ENCODE results near the gene AHCYL2.

AHCYL2 gene

DNA sequence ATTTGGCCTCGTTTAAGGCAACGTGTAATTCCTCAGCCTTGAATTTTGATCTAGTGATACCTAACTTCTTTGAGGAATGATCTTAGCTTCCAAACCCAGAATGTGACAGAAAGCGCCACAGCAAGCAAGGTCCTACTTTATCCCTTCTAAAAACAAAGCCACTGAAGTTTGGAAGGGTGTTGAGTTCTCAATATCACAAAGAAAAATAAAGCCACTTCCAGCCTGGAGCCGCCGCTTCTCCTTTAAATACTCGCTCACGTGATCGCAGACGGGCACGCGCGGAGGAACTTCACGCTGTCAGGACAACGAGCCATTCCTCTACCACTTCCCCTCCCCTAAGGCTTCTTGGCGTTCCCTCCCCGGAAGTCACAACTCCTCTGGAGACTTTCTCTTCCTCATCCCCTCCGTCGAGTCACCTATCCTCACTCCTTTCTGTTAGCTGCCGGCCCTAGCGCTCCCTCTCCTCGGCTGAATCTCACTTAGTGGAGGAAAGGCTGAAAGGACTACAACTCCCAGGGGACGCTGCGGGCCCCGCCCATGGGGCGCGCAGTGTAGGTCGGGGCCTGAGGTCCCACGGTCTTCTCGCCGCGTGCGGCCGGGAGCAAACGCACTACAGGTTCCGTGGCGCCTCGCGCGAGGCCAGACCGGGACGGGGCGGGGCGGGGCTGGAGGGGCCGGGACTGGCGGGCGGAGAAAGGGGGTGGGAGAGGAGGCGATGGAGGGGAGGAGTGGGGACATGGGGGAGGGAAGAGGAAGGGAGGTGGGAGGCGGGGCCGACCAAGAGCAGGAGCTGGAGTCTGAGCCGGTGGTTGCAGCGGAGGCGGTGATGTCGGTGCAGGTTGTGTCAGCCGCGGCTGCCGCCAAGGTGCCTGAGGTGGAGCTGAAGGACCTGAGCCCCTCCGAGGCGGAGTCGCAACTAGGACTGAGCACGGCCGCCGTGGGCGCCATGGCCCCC is at the start of gene AHCYL2:
AHCYL2 (plus strand) TSS at position 780 of the 955 bp plus-strand sequence.
- DNase-seq, result peak; percentile 98

DNA sequence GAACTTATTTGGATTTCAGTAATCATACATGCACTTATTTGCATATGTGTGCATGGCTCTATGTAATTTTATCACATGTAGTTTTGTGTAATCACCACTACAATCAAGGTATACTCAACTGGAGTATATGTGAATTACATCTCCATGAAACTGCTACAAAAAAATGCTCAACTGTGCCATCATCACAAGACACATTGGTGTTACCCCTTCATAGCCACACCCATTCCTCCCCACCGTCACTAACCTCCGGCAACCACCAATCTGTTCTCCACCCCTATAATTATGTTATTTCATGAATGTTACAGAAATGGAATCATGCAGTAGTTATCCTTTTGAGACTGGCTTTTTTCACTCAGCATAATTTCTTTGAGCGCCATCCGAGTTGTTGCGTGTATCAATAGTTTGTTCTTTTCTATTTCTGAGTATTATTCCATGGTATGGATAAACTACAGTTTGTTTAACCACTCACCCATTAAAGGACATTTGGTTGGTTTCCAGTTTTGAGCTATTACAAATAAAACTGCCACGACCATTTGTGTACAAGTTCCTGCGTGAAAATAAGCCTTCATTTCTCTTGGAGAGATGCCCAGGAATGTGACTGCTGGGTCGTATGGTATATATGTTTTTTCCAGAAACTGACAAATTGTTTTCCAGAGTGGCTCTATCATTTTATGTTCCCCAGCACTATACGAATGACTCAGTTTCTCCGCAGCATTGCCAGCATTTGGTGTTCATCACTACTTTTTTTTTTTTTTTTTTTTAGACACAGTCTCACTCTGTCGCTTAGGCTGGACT is 47.7 kb upstream of the AHCYL2 start:
- no peak for DNase-seq

DNA sequence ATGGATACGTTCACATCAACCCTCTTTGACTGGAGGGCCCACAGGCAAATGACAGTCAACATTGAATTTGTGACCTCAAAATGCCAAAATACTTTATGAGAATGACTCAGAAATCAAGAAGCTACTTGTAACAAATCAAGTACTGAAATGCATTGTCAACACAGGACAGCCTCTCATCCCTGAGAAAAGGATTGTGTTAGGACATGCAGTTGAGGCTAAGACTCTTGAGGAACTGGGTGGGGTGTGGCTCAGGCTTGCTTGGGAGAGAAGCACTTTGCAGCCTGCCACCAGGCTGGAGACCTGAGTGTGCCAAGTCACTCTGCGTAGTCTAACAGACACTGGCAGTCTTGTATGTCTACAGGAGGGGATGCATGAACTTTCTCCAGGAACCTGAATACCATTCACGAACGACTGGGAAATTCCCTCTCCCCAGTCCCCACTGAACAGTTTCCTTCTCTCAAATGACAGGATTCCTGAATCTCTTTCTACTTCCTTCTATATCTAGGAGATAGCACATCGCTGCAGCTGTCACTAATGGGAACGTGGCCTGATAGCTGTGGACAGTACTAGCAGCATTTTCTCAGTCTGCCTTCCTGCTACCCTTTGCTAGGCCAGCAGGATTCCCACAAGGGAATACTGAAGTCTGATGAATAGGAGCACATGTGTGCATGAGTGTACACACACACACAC is 39.7 kb upstream of the AHCYL2 start:
- DNase-seq, result no peak

DNA sequence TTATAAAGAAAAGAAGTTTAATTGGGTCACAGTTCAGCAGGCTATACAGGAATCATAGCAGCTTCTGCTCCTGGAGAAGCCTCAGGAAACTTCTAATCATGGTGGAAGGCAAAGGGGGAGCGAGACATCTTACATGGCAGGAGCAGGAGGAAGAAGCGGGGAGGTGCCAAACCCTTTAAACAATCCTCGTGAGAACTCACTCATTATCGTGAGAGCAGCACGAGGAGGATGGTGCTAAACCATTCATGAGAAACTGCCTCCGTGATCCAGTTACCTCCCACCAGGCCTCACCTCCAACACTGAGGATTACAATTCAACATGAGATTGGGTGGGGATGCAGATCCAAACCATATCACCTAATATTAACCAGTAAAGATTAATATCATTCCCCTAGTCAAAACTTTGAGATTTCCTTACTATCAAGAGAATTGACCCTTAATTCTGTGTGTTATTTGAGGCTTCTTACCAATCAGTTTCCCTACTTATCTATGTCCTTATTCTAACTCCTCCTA is 38.0 kb upstream of the AHCYL2 start:
- DNase-seq, result no peak

DNA sequence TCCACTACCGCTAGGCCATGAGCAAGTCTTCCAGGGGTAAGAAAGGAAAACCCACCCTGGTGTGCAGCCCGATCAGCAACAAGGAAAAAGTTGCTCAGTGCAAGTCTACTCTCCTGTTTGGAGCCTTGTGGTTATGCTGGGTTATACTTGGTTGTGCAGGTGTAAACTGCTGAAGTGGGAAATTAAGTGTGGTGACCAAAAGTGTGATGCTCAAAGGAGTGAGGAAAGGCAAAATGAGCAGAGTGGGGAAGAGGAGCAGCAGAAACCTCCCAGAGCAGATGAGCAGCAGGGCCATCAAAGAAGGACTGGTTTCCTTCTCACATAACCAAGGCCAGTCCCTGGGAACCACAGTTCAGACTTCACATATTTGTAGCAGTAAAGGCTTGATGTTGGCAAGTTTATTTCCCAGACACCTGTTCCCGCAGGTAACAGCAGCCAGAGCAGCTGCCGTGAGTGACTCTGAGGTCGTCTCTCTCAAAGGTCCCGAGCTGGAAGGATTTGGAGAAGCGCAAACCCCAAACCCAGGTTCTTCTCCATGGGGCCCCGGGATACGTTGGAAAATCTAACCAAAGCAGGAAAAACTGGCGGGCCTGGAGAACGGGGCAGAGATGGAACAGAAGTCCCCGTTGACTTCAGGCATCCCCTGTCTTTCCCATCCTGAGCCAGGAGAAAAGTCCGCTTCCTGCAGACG is 37.0 kb upstream of the AHCYL2 start:
- DNase-seq, result no peak

DNA sequence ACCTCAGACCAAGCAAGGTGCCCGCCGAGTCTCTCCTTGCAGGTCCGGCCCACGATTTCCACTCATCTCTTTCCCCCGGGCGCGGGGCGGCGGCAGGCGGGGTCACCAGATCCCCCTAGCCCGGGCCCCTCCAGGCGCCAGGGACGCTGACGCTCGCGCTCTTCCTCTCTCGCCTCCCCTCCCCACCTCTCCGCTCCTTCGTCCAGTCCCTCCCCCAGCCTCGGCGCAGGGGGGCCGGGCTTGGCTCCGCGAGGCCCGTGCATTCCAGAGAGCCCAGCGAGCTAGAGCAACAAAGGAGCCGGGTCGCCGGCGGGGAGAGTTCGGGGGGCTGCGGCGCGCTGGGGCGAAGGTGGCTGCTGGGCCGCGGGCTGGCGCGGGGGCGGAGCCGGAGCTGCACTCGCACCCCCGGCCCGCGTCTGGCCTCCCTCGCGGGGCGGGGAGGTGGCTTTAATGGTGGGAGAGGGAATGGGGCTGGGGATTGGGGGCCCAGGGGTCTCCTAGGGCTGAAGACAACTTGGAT is 36.4 kb upstream of the AHCYL2 start, which contains the start of gene SMO:
SMO (plus strand) TSS at position 262 of the 520 bp plus-strand sequence. CDS start 519 bp downstream, outside the sequence.
- DNase-seq, result peak; percentile 74

DNA sequence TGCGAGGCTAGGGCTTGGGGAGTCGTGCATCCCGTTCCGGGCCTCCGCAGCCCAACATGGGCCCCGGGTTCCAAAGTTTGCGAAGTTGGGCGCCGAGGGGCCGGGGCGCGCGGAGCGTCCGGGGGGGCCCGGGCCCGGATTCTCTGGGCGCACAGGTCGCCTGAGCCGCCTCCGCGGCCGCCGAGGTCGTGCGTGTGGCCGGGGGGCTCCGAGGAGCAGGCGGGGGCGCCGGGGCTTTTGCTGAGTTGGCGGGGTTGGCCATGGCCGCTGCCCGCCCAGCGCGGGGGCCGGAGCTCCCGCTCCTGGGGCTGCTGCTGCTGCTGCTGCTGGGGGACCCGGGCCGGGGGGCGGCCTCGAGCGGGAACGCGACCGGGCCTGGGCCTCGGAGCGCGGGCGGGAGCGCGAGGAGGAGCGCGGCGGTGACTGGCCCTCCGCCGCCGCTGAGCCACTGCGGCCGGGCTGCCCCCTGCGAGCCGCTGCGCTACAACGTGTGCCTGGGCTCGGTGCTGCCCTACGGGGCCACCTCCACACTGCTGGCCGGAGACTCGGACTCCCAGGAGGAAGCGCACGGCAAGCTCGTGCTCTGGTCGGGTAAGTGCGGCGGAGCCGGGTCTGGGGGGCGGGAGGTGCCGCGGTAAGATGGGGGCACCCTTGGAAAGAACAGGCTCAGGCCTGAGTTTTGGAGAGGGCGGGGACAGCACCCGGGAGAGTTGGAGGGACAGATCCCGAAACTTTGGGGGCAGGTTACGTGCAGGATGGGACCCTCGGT is 35.8 kb upstream of the AHCYL2 start:
- no peak for DNase-seq

DNA sequence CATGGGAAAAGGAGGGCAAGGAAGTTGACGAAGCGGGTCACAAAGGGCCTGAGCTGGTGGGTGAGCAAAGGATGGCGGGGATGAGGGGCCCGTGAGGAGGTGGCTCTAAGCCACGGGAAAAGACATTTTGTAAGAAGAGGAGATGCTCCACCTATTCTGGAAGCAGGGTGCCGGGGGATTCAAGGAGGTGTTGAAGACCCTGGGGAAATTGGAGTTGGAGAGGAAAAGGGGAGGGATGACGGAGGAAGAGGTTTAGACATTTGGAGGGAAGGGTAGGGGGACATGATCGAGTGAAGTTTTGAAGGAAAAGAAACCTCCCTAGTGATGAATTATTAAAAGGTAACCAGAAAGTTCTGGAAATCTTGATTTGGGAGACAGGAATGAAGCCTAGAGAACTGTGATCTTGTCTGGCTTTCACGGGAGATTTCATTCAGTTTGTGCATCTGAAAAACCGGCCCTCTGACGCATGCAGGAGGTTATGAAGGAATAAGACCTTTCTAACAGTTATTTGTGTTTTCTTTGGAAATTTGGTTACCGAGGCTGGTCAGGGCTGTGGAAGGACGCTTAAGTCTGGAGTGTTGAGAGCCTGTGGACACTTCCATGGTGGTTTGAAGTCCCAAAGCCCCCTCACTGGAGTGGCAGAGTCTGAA is 35.0 kb upstream of the AHCYL2 start:
- DNase-seq, result no peak

DNA sequence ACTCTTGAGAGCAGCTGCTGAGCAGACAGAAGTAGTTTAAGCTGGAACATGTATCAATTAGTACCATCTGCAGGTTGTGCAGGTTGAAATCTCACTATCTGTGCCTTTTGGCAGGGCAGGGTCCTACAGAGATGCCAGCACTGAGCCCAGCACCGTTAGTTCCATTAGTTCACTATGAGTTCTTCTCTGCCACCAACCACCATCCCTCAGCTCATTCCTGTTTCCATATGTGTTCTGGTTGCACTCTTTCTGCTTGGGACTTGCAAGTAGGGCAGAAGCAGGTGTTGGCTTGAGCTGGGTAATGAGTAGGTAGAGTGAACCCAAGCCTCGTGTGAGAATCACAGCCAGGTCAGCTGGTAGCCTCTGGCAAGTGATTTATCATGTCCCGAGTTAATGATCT is 33.6 kb upstream of the AHCYL2 start:
- no peak for DNase-seq

DNA sequence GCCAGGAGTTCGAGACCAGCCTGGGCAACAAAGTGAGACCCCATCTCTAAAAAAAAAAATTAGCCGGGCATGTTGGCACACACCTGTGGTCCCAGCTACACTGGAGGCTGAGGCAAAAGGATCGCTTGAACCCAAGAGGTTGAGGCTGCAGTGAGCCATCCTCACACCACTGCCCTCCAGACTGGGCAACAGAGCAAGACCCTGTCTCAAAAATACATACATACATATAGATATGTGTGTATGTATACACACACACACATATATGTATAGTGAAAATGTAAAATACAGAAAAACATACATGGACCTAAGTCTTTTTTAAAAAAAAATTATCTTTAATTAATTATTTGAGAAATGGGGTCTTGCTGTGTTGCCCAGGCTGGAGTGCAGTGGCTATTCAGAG is 30.9 kb upstream of the AHCYL2 start:
- no peak for DNase-seq

DNA sequence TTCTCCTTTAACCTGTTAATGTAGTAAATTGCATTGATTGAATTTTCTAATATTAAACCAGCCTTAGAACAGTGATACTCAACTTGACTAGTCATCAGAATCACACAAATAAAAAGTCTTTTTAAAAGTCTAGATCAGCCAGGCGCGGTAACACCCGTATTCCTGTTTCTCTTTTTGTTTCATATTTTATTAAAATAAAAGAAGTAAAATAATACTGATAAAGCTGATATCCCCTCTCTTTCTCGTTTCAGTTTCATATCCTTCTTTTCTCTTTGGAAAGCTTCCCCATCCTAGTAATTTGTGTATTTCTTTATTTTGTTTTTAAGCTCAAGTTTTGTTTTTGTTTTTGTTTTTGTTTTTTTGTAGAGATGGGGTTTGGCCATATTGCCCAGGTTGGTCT is 27.1 kb upstream of the AHCYL2 start:
- DNase-seq, result no peak

DNA sequence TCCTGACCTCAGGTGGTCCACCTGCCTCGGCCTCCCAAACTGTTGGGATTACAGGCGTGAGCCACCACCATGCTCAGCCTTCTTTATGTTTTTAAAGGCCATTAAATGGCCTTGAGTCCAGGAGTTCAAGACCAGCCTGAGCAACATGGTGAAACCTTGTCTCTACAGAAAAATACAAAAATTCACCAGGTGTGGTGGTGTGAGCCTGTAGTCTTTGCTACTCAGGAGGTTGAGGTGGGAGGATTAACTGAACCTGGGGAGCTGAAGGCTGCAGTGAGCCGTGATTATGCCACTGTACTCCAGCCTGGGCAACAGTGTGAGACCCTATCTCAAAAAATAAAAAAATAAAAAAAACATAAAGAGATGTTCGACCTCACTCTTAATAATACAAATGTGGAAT is 25.4 kb upstream of the AHCYL2 start:
- no peak for DNase-seq

DNA sequence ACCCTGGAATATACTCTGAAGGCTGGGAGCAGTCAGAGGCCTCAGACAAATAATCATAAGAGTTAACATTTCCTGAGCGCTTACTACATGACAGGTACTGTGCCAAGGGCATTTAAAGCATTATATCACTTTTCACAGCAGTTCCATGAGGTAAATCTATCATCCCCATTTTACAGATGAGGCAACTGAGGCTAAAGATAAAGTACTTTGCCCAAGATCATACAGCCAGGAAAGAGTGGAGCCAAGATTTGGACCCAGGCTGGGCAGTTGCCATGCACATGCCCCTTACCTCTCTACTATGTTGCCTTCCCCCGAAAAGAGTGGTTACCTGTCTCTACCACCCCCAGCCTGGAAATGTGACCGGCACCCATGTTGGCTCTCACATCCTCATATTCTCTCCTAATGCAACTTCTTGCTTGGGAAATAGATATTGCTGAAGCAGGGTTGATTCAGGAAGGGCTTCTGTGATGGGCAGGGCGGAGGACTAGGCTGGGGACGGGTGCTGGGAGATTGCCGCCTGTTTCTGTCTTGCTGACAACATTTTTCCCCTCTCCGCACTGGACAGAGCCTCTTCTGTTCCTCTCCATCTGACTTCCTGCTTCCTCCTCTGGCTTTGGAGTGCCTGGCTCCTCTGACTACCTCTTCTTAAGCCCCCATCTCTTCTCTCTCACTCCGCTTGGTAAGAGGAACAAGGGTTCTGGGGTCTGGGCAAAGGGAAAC is 22.6 kb upstream of the AHCYL2 start:
- DNase-seq, result no peak

DNA sequence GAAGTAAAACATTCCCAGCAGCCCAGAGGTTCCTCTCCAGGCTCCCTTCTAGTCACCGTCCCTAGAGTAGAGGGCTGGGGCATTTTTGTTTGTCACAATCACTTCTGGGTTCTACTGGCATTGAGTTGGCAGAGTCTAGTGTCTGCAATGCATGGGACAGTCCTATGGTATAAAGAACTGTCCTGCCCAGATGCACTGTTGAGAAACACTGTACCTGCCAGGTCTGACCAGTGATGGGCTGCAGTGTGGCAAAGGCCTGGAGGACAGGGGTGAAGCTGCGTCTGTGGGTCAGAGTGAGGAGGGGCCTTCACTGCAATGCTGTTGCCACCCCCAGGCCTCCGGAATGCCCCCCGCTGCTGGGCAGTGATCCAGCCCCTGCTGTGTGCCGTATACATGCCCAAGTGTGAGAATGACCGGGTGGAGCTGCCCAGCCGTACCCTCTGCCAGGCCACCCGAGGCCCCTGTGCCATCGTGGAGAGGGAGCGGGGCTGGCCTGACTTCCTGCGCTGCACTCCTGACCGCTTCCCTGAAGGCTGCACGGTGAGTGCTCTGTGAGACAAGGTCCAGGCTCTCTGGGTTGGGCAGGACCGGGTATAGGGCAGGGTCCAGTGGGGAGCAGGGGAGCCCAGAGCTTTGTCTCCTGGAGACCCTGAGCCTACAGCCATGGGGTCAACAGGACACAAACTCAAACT is 21.6 kb upstream of the AHCYL2 start:
- DNase-seq, result no peak

DNA sequence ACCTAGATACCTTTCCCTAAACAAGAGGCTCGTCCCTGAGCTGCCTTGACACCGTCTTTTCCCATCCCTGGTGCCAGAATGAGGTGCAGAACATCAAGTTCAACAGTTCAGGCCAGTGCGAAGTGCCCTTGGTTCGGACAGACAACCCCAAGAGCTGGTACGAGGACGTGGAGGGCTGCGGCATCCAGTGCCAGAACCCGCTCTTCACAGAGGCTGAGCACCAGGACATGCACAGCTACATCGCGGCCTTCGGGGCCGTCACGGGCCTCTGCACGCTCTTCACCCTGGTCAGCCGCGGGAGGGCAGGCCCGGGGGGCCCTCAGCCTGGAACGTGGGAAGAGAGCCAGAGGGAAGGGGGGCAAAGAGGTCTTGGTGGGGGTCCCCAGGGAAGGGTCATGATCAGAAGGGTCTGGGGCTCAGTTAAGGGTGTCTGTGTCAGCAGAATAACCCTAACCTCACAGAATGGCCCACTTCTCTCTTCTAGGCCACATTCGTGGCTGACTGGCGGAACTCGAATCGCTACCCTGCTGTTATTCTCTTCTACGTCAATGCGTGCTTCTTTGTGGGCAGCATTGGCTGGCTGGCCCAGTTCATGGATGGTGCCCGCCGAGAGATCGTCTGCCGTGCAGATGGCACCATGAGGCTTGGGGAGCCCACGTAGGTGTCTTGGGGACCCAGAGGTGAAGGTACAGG is 19.6 kb upstream of the AHCYL2 start:
- DNase-seq, result no peak

DNA sequence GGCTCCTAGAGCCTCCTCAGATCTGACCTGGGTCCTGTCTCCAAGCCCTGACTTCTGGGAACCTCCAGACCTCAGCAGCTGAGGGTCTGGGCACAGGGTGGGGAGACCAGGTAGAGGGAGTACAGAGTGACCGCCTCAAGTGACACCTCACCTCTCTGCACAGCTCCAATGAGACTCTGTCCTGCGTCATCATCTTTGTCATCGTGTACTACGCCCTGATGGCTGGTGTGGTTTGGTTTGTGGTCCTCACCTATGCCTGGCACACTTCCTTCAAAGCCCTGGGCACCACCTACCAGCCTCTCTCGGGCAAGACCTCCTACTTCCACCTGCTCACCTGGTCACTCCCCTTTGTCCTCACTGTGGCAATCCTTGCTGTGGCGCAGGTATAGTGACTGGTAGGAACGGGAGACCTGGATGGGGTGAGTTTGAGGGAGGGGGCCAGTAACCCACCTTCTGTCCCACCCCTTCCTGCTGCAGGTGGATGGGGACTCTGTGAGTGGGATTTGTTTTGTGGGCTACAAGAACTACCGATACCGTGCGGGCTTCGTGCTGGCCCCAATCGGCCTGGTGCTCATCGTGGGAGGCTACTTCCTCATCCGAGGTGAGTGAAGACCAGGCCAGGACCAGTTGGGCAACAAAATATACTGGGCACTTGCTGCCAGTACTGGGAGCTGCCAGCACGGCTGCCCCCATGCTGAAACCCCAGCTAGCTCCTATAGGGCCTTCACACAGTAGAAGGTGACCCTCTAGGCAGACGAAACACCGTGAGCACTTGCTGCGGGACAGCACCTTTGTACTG is 18.6 kb upstream of the AHCYL2 start:
- no peak for DNase-seq

DNA sequence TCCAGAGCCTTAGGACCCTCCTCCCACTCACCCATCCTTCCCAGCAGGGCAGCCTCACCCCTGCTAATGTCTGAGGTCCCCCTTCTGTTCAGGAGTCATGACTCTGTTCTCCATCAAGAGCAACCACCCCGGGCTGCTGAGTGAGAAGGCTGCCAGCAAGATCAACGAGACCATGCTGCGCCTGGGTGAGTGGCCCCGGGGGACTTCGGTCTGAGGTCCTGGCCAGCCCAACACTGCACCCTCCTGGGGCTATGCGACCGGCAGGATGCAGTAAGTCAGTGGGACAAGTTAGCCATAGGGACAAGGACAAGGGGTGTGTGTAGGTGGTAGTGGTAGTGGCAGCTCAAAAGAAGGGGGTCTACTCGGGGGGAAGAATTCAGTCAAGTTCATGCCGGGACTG is 16.2 kb upstream of the AHCYL2 start:
- DNase-seq, result no peak

Data from fibroblast of skin of right quadriceps (primary cell).